Measurements from ENCODE around the gene S1PR1.

The S1PR1 gene

GRCh38 chr1:101235216-101235695 lies 1.6 kb upstream of the S1PR1 start:
- H3K4me3 ChIP-seq (ENCODE audit: control insufficient read depth, low read depth, low read length), result peak overlapping the region; percentile 63
- TF ChIP-seq, protein P1, sequence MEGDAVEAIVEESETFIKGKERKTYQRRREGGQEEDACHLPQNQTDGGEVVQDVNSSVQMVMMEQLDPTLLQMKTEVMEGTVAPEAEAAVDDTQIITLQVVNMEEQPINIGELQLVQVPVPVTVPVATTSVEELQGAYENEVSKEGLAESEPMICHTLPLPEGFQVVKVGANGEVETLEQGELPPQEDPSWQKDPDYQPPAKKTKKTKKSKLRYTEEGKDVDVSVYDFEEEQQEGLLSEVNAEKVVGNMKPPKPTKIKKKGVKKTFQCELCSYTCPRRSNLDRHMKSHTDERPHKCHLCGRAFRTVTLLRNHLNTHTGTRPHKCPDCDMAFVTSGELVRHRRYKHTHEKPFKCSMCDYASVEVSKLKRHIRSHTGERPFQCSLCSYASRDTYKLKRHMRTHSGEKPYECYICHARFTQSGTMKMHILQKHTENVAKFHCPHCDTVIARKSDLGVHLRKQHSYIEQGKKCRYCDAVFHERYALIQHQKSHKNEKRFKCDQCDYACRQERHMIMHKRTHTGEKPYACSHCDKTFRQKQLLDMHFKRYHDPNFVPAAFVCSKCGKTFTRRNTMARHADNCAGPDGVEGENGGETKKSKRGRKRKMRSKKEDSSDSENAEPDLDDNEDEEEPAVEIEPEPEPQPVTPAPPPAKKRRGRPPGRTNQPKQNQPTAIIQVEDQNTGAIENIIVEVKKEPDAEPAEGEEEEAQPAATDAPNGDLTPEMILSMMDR (IDR thresholded peaks at IDR 0.05; ENCODE audit: control insufficient read depth, insufficient read depth, low read depth, low read length, missing control alignments), result no peak
- DNase-seq (ENCODE audit: low read depth), result no peak

DNA sequence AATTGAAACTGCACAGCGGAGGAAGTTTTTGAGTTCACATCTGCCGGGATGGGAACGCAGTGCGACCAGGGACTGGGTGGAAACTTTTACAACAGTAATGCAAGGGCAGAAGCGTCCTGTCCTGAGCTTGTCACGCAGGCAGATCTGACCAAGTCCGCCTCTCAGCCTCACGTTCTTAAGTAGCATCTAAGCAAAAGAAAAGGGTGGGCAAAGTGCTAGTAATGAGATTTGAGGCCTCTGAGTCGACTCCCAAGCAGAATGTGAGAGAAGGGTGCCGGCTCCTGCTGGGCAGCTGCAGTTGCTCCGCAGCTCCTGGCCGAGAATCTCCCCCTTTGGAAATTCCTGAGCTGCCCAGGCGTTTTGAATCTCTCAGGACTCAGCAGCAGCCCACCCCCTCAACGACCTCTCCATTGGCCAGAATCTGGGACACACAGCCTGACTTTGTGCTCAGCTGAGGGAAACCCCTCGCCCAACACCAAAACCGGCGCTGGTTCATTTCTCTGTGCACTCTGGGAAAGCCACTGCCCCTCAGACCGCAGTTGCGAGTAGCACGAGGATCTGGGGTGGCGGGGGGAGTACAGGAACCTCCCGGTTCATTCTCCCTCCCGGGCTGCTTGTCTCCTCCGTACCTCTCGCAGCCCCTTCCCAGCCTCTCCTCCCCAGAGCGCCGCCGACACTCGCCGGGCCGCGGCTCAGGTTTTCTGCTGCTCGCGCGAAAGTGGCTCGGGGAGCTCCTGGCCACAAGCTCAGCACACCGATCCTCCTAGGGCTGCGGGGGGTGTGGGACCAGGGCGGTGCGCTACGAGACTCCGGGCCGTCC lies 913 bp upstream of the S1PR1 start:
- TF ChIP-seq, protein P1 (IDR thresholded peaks at IDR 0.05; ENCODE audit: control insufficient read depth, insufficient read depth, low read depth, low read length, missing control alignments), result peak; percentile 9
- H3K4me3 ChIP-seq (ENCODE audit: control insufficient read depth, low read depth, low read length), result peak overlapping the region; percentile 63
- no peak for DNase-seq (ENCODE audit: low read depth)

DNA sequence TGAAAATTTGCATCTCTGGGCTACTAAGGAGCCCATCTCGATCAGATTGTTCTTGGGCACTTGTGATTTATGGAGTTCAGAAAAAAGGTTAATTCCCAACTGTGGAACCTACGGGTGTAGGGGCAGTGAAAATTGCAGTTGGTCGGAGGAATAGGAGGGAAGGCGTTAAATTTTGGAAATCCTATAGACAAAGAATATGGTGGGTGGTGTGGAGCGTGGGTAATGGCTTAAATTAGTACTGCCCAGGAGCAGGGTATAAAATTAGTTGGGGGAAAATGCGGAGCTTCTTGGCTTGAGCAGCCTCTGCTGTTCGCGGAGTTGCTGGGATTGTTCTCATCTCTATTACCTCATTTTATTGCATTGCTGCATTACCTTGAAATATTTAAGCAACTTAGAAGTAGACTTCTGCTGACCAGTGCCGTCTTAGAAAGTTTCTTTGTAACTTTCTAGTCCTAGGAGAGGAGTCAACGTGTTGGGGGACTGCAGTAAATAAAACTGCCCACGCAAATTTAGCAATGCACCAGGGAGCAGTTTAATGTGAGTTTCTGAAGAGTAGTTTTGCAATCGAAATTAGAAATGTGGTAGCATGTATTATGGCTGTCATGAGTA lies 514 bp downstream of the S1PR1 start:
- TF ChIP-seq, protein P1 (IDR thresholded peaks at IDR 0.05; ENCODE audit: control insufficient read depth, insufficient read depth, low read depth, low read length, missing control alignments), result peak; percentile 25
- peak; percentile 68 for DNase-seq (ENCODE audit: low read depth)
- H3K4me3 ChIP-seq (ENCODE audit: control insufficient read depth, low read depth, low read length), result peak overlapping the region; percentile 63

DNA sequence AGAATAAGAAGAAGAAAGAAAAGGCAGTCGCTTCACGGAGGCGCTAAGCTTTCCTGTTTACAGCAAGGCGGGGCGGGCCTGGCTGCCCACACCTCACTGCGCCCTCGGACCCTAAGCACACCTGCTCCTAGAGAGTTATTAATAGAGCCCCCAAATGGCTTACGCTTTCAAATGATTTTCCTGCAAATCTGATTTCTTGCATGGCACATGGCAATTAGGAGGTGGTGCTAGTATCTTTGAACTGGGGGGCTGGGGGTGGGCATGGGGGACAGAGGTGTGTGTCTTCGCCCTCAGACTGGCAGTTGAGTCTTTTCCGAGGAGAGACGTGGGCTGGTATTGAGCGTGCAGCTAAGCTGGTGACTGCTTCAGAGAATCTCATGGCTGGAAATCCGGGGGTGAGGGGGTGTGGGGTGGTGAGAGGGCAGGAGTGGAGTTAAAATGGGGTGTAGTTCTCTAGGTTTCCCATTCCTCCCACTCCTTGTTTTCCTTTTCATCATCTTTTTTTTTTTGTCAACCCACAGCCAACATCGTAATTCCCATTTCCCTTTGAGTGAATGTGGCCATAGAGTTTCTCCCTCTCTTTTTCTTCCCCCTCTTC lies 1.3 kb downstream of the S1PR1 start:
- DNase-seq (ENCODE audit: low read depth), result no peak
- peak overlapping the region; percentile 63 for H3K4me3 ChIP-seq (ENCODE audit: control insufficient read depth, low read depth, low read length)
- TF ChIP-seq, protein P1 (IDR thresholded peaks at IDR 0.05; ENCODE audit: control insufficient read depth, insufficient read depth, low read depth, low read length, missing control alignments), result no peak

- no peak overlapping the region; the same call in 1 of the 2 replicates for H3K4me3 ChIP-seq (ENCODE audit: control insufficient read depth, low read depth, low read length)
- DNase-seq (ENCODE audit: low read depth), result peak; percentile 78
- TF ChIP-seq, protein P1 (IDR thresholded peaks at IDR 0.05; ENCODE audit: control insufficient read depth, insufficient read depth, low read depth, low read length, missing control alignments), result peak; percentile 97
Measured at GRCh38 chr1:101238681-101239094, 1.9 kb downstream of the S1PR1 start.

- TF ChIP-seq, protein P1 (IDR thresholded peaks at IDR 0.05; ENCODE audit: control insufficient read depth, insufficient read depth, low read depth, low read length, missing control alignments), result no peak
- no peak overlapping the region for H3K4me3 ChIP-seq (ENCODE audit: control insufficient read depth, low read depth, low read length)
- DNase-seq (ENCODE audit: low read depth), result no peak
Measured at GRCh38 chr1:101239095-101240040, 2.5 kb downstream of the S1PR1 start.

Data from AG09309 (cell line).